H9 (cell line): ENCODE measurements around the gene LRRC70. TPM values are rescaled to one million over a fixed set of nuclear protein-coding genes. Genes with fewer than 3 reads are reported as not detected.

Source experiments
- DNase-seq: peaks from one replicate; pipeline ENCODE4 v3.0.0-alpha.2; 2017
- H2AFZ ChIP-seq: one replicate; pipeline ENCODE4 v1.6.1; 2013; ENCODE audit warnings: mild to moderate bottlenecking, low read length, control low read depth, moderate library complexity
- H2AK5ac ChIP-seq: 2 replicates; pipeline ENCODE4 v1.6.1; 2013; ENCODE audit warnings: low read length, control low read depth, mixed read lengths; ENCODE audit not compliant: insufficient read length
- H2BK120ac ChIP-seq: one replicate; pipeline ENCODE4 v1.6.1; 2013; ENCODE audit warnings: low read depth, mild to moderate bottlenecking, low read length, control low read depth, inconsistent platforms; ENCODE audit not compliant: poor library complexity, severe bottlenecking
- H2BK12ac ChIP-seq: 2 replicates; pipeline ENCODE4 v1.6.1; 2013; ENCODE audit warnings: low read length, control low read depth, mixed read lengths, low read depth; ENCODE audit not compliant: insufficient read length
- H2BK15ac ChIP-seq: 2 replicates; pipeline ENCODE4 v1.6.1; 2013; ENCODE audit warnings: low read depth, low read length, control low read depth
- H2BK20ac ChIP-seq: one replicate; pipeline ENCODE4 v1.6.1; 2013; ENCODE audit warnings: low read depth, mild to moderate bottlenecking, low read length, control low read depth, inconsistent platforms; ENCODE audit not compliant: poor library complexity, severe bottlenecking
- H2BK5ac ChIP-seq: 2 replicates; pipeline ENCODE4 v1.6.1; 2013; ENCODE audit warnings: low read length, control low read depth, mixed read lengths; ENCODE audit not compliant: insufficient read length
- H3K14ac ChIP-seq: 2 replicates; pipeline ENCODE4 v1.6.1; 2013; ENCODE audit warnings: low read length, control low read depth; ENCODE audit not compliant: insufficient read depth
- H3K18ac ChIP-seq: 2 replicates; pipeline ENCODE4 v1.6.1; 2013; ENCODE audit warnings: low read depth, mild to moderate bottlenecking, mixed read lengths, low read length, control low read depth; ENCODE audit not compliant: insufficient read length
- H3K23ac ChIP-seq: 2 replicates; pipeline ENCODE4 v1.6.1; 2013; ENCODE audit warnings: low read length, control low read depth, mixed read lengths, low read depth; ENCODE audit not compliant: insufficient read length
- H3K23me2 ChIP-seq: 2 replicates; pipeline ENCODE4 v1.6.1; 2013; ENCODE audit warnings: low read depth, mild to moderate bottlenecking, mixed read lengths, low read length, control low read depth; ENCODE audit not compliant: insufficient read length, poor library complexity, severe bottlenecking
- H3K27ac ChIP-seq: 2 replicates; pipeline ENCODE4 v1.5.1; 2013; ENCODE audit warnings: low read length, control low read depth, mixed read lengths, low read depth; ENCODE audit not compliant: insufficient read length
- H3K27me3 ChIP-seq: 2 replicates; pipeline ENCODE4 v1.6.1; 2013; ENCODE audit warnings: low read length, control low read depth, inconsistent platforms; ENCODE audit not compliant: insufficient read depth
- H3K4ac ChIP-seq: 2 replicates; pipeline ENCODE4 v1.6.1; 2013; ENCODE audit warnings: low read depth, mild to moderate bottlenecking, control low read depth, inconsistent platforms, low read length, moderate library complexity
- H3K4me1 ChIP-seq: 2 replicates; pipeline ENCODE4 v1.6.1; 2013; ENCODE audit warnings: low read length, control low read depth, inconsistent platforms; ENCODE audit not compliant: insufficient read depth
- H3K4me2 ChIP-seq: 2 replicates; pipeline ENCODE4 v1.6.1; 2013; ENCODE audit warnings: low read length, control low read depth, mixed read lengths; ENCODE audit not compliant: insufficient read length, insufficient read depth
- H3K56ac ChIP-seq: 2 replicates; pipeline ENCODE4 v1.6.1; 2013; ENCODE audit warnings: low read depth, mild to moderate bottlenecking, mixed read lengths, low read length, control low read depth; ENCODE audit not compliant: insufficient read length
- H3K79me1 ChIP-seq: 2 replicates; pipeline ENCODE4 v1.6.1; 2013; ENCODE audit warnings: low read depth, mild to moderate bottlenecking, moderate library complexity, low read length, control low read depth, inconsistent platforms; ENCODE audit not compliant: insufficient read depth, poor library complexity, severe bottlenecking
- H3K79me2 ChIP-seq: 2 replicates; pipeline ENCODE4 v1.6.1; 2013; ENCODE audit warnings: low read length, control low read depth, inconsistent platforms; ENCODE audit not compliant: insufficient read depth
- H3K9ac ChIP-seq: 2 replicates; pipeline ENCODE4 v1.6.1; 2013; ENCODE audit warnings: low read length, control low read depth, mixed read lengths; ENCODE audit not compliant: insufficient read length; ENCODE audit errors: extremely low read depth
- H3K9me3 ChIP-seq: one replicate; pipeline ENCODE4 v1.6.1; 2013; ENCODE audit warnings: low read depth, low read length, inconsistent platforms; ENCODE audit not compliant: control insufficient read depth
- H3T11ph ChIP-seq: one replicate; pipeline ENCODE4 v1.6.1; 2013; ENCODE audit warnings: mild to moderate bottlenecking, low read length, control low read depth, inconsistent platforms
- H4K20me1 ChIP-seq: one replicate; pipeline ENCODE4 v1.6.1; 2013; ENCODE audit not compliant: control insufficient read depth, insufficient read length, insufficient read depth
- H4K5ac ChIP-seq: 2 replicates; pipeline ENCODE4 v1.6.1; 2013; ENCODE audit warnings: low read depth, mild to moderate bottlenecking, mixed read lengths, low read length, control low read depth; ENCODE audit not compliant: insufficient read length
- H4K8ac ChIP-seq: replicated peaks from 2 replicates; pipeline ENCODE4 v1.6.1; 2013; ENCODE audit warnings: low read length, control low read depth, mixed read lengths, low read depth; ENCODE audit not compliant: insufficient read length
- H4K91ac ChIP-seq: 2 replicates; pipeline ENCODE4 v1.6.1; 2013; ENCODE audit warnings: low read depth, mild to moderate bottlenecking, moderate library complexity, mixed read lengths, low read length, control low read depth; ENCODE audit not compliant: insufficient read length
- H3K27ac Mint-ChIP-seq, 3 experiments: 2 replicates in 2 of 3; 3 replicates in 1 of 3; pipeline ENCODE4 v1.8.0; 2020 to 2021; ENCODE audit warnings: mixed read lengths in 3 of 3, mild to moderate bottlenecking in 1 of 3, moderate library complexity in 1 of 3
- H3K27me3 Mint-ChIP-seq: 2 replicates; pipeline ENCODE4 v1.8.0; 2021; ENCODE audit warnings: low read depth, mild to moderate bottlenecking, moderate library complexity, mixed read lengths
- H3K36me3 Mint-ChIP-seq, 3 experiments: 2 replicates in 2 of 3; 3 replicates in 1 of 3; pipeline ENCODE4 v1.8.0; 2020 to 2021; ENCODE audit warnings: low read depth in 3 of 3, mixed read lengths in 3 of 3; ENCODE audit not compliant: insufficient read depth in 1 of 3
- H3K4me1 Mint-ChIP-seq, 2 experiments: 2 replicates each; pipeline ENCODE4 v1.8.0; 2020; ENCODE audit warnings: mixed read lengths in 2 of 2
- H3K4me3 Mint-ChIP-seq, 2 experiments: 2 replicates in 1 of 2; 3 replicates in 1 of 2; pipeline ENCODE4 v1.8.0; 2020 to 2021; ENCODE audit warnings: mild to moderate bottlenecking in 2 of 2, mixed read lengths in 2 of 2, moderate library complexity in 1 of 2
- H3K9me3 Mint-ChIP-seq, 2 experiments: 2 replicates in 1 of 2; 3 replicates in 1 of 2; pipeline ENCODE4 v1.8.0; 2020; ENCODE audit warnings: mild to moderate bottlenecking in 2 of 2, mixed read lengths in 2 of 2, moderate library complexity in 1 of 2
- CTCF ChIP-seq: fragments of 200-600 bp; sonication (generic); conservative IDR thresholded peaks from 3 replicates; pipeline ENCODE4 v1.8.0; 2021; ENCODE audit warnings: antibody characterized with exemption, mild to moderate bottlenecking
- WGBS: extraction: QIAGEN DNeasy Blood & Tissue Kit; methylation state at CpG from one replicate; pipeline ENCODE4 v1.1.7; 2013; ENCODE audit warnings: missing lambda C conversion rate, low lambda C conversion rate, mixed read lengths; ENCODE audit not compliant: insufficient read length; ENCODE audit errors: extremely low coverage; 5-methylcytosine and 5-hydroxymethylcytosine counted together
- total RNA-seq: library from RNA; stranded (reverse); gene quantifications from 2 replicates; pipeline ENCODE4 v1.2.1, GENCODE V29; 2021

LRRC70 gene
- total RNA-seq, 1 experiment from 2014 or later = 1.1 TPM

GRCh38 chr5:62603934-62604333 is 25.3 kb downstream of the LRRC70 start:
- no peak overlapping the region for H2AK5ac ChIP-seq
- no CpG with 5 or more reads among the region's 5 CpGs for WGBS
- no peak for DNase-seq

More at GRCh38 chr5:62603934-62604333, 25.3 kb downstream of the LRRC70 start:
- Histone ChIP-seq H2BK12ac (no peak overlapping the region), H2BK5ac (no peak overlapping the region), H3K14ac (no peak overlapping the region), H4K5ac (no peak overlapping the region), H3K27me3 (no peaks in the 10 kb centered on the region), H3K4me1 (no peaks in the 10 kb centered on the region), H3K4me2 (no peak overlapping the region), H3K23ac (no peak overlapping the region), H4K91ac (no peak overlapping the region), H2BK20ac (no peak overlapping the region), H3K27ac (no peak overlapping the region), H3K18ac (no peak overlapping the region), H3K4ac (no peak overlapping the region), H3K79me2 (no peaks in the 10 kb centered on the region), H3K23me2 (no peaks in the 10 kb centered on the region), H3K79me1 (no peaks in the 10 kb centered on the region), H2BK120ac (no peak overlapping the region), H3K56ac (no peak overlapping the region), H4K8ac (no peak overlapping the region), H3K9me3 (no peaks in the 10 kb centered on the region), H3T11ph (no peak overlapping the region), H3K9ac (no peak overlapping the region), H2BK15ac (no peak overlapping the region), H2AFZ (no peak overlapping the region), H4K20me1 (no peaks in the 10 kb centered on the region)
- H3K4me1 Mint-ChIP-seq = no peaks in the 10 kb centered on the region
- H3K9me3 Mint-ChIP-seq = no peaks in the 10 kb centered on the region
- H3K27ac Mint-ChIP-seq = no peak overlapping the region
- no peak overlapping the region for H3K4me3 Mint-ChIP-seq
- no peak for TF ChIP-seq CTCF
- H3K36me3 Mint-ChIP-seq = peaks cover 0 to 17% (median 0%) of the 10 kb centered on the region in 3 experiments; a peak in 3 of 7 replicates
- H3K27me3 Mint-ChIP-seq = no peaks in the 10 kb centered on the region
